COLO668 (cell line): Measurements from ENCODE around the gene WNT5A.

Source experiments
- DNase-seq: peaks from one replicate; lab custom pipeline; 2025; ENCODE audit not compliant: unreplicated experiment; lab: John Stamatoyannopoulos, UW

WNT5A gene

DNA sequence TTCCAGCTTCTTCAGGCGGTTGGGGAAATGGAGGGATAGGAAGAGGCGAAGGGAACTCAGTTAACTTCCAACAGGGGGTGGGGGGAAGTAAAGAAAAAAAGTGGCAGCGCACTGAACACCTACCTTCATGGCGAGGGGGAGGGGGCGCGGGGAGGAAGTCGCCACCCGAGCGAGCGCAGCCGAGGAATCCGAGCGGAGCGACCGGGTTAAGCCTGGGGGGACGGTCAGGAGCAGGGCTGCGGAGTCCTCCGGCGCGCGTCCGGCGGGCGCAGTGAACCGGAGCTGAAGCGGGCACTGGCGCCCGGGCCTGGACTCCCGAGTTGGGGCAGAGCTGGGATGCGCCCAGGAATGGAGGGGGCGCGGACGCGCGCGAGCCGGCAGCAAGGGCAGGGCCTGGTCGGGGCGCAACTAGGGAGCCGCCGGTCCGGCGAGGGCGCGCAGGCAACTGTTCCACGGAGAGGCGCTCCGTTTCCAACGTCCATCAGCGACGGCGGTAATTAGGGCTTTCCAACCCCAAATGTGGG is at the start of gene WNT5A:
WNT5A (minus strand) TSS at position 450 of the 524 bp plus-strand sequence; CDS start at position 129, 321 bp downstream.
- peak; percentile 72 for DNase-seq

DNA sequence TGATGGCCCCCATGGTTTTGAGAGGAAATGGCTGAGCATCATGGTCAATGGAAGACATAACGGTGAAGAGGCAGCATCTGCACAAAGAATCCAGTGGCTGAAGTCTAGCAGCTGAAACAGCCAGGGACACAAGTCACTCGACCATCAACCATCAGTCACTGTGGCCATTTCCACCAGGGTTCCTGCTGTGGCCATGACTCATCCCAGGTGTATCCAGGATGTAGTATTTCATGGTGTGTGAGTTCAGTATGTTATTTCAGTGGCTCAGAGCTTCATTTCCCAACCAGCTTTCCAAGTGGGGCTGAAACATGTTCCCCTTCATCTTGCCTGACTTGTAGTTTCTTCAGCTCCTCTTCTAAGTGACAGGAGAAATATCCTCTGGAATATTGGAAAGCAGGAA is 47.8 kb upstream of the WNT5A start:
- DNase-seq = peak; percentile 22

DNA sequence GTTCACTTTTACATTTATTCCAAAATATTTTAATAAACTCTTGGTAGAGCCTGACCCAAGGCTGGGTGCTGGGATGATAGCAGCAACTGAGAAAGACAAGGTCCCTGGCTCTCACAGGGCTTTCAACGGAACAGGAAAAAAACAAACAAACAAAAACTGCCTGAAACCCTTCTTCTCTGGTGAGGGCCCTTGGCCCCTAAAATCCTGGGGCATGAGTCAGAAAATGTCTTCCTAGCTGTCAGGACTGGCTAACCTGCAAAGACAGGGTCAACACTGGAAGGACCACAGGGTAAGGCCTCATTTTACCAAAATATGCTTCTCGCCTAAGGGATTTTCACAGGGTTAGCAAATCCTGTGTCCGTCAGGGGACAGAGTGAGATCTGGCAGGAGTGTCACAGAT is 45.7 kb upstream of the WNT5A start:
- DNase-seq = no peak

DNA sequence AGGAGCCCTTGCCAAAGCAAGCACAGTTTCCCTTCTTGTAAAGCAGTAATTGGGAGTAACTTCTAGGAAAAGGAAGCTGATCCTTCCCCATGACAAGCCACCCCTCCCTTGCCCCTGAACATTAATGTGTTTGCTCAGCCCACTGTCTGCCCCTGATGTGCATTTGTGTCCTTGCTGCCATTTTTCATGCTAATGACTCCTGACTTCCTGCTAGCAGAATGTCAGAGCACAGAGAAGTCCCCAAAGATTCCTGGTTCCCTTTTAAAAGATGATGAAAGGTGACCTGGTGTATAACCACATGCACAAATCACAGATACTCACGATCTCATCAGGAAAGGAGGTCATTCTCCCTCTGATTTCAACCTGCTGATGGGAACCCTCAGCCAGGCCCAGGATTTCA is 44.2 kb upstream of the WNT5A start:
- no peak for DNase-seq

DNA sequence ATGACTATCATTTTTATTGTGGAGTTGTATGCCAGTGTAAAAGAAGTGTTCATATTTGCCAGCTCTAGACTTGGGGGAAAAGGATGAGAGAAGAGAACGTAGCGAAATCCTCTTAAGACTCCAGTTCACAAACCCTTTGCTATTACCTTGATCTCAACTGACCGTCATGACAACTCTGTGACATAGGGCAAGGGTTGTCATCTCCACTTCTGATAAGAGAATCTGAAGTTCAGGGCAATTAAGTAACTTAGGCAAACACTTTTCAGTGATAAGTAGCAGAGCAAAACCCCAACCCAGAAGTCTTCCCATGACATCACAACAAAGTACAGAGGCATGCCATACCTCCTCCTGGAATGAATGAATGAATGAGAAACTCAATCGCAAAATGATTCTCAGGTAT is 40.3 kb upstream of the WNT5A start:
- DNase-seq = no peak

DNA sequence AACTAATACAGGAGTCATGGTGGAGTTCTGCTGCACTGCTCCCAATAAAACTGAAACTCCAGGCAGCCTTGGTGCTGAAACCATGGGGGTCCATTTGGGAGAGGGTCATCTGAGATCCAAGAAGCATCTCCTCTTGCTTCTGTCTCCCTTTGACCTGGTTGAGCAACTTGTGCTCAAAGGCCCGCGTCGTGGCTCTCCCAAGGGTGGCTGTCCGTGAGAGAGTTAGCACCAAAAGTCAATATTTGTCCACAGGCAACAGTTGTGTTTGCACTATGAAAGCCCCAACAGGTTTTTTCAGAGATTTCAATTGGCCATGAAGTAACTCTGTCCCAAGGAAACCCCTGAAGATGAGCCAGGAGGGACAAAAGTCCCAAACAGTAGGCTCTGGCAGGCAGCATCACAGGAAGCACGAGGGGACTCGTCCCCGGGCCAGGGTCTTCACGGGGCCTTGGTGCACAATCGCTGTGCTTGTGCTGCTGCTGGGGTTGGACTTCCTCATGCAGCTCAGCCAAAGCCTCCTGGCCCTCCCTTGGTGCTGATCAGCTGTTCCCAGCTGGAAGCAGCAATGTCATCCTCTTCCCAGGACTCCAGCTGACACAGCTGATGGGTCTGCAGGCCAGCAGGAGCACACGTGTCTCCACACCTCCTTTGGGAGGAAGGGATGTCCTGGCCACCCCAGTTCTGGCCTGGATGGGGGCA is 39.4 kb upstream of the WNT5A start:
- DNase-seq = peak; percentile 55

DNA sequence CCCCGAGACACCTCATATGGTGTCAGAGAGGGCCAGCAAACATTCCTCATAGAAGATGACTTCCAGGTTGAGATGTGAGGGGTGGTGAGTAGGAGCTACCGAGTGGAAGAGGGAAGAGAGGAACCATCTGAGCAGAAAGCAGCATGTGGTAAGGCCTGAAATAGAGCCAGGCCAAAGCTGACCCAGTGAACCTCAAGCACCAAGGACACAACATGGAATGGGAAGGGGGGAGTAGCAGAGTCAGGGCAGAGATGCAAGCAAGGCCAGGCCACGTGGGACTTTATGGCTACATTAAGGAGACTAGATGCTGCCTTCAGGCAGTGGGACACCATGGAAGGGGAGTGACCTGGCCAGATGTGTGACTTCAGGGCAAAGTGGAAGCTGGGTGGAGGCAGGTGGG is 38.3 kb upstream of the WNT5A start:
- DNase-seq = no peak

DNA sequence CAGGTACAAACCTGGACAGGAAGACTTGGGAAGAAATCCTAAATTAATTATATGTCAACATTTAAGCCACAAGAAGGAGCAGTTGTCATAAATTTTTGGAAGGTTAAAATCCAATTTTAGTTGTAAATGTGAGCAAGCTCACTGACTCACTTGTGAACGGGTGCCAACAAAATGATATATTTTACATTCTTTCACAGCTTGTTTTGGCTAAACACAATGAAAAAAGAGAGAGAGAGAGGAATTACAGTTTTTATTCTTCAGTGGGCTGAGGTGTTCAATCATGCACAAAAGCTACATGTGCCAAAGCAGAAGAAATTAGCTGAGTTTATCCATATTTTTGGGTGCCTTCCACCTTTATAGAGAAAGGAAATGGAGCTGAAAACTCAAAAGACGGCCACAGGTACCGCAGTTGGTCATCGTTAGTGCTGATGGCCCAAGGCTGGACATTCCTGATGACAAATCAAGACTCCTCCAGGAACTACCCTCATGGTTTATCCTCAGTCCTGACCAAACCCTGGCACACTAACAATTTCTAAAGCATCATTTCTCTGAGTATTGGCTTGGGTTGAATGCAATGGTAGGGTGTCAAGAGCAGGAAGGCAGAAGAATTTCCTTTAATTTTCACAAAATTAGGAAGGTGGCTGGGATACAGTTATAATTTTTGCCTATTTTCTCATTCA is 37.6 kb upstream of the WNT5A start:
- DNase-seq = no peak

DNA sequence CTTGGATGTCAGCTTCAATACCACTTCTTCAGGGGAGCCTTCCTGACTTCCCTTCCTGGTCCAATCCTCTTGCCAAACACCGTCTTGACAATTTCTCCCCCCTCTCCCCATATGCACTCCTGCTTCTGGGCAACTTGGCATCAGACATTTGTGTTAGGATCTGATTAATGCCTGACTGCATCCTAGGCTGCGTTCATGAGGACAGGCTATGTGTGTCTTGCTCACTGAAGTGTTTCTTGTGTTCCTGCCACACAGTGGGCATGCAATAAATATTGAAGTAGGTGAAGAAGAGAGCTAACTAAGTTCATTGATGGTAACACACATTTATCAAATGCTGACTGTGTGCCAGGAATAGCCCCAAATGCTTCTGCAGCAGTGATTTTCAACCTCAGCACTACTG is 36.4 kb upstream of the WNT5A start:
- DNase-seq = no peak

DNA sequence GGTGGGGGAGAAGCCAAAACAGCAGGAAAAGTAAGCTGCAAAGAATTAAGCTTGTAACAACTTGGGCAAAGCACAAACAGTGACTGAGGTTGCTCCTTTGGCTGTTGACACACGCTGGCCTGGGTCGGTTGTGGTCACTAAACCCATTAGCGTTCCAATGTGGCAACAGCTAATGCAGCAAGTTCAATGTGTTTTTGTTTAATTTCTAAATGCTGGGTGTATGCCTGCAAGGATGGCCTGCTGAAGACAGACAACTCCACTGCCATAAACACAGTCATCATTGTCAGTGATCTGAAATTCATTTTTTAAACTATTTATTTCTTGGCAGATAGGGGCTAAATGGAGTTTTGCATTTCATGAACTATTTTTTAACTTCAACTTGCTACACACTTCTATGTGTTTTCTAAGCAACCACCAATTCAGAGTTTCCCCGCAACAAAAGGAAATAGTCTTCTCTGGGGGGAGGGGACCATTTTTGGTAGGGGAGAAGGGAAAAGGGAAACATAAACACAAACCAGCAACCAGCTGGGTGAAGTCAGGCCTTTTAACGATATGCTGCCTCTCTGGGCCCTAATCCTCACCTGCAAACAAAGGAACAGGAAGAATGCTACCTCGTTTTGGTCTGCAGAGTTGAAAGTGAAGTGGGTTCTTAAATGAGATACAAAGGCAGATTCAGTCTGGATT is 34.8 kb upstream of the WNT5A start:
- DNase-seq = no peak

DNA sequence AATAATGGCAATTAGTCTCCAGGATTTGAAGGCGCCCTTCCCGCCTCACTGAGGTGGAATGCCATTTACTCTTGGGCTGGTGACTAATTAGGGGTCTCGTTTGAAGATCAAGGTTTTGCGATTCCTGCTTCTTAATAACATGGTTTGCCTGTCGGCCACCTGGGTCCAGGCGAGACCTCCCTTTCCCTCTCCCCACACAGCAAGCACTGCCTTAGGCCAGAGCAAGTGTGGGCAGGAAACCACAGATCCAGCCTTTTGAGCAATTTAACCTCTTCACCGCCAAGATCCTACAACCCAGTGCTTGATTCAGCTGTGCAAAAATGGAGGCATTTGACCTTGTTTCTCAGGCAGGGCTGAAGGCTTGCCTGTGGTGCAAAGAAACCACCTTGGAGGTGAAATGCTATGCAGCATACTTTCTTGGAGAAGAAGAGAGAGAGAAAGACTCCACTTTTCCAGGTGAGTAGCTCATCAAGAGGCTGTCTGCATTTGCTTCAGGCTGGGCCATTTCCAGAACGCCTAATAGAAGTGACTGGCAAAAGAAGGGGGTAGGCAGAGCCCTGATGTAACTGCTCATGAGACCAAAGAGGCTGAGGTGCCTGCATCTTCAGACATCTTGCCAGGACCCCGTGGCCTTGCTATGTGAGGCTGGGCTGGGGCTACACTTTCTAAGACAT is 34.1 kb upstream of the WNT5A start:
- DNase-seq = no peak

DNA sequence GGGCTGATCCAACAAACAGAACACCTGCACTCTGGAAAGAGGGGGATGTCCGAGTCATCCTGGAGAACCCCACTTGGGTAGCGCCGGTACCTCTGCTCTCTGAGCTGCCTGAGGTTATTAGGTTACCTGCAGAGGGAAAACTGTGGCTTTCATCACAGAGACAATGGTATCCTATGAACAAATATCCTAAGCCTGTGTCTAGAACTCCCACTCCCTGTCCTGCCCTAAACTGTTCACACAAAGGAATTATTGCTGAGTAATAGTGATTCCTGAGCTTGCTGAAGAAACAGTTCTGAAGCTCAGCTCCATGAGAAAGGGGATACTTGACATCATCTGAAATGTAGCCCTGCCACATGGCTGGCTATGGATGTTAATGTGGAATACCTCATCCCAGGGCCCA is 31.9 kb upstream of the WNT5A start:
- DNase-seq = no peak

DNA sequence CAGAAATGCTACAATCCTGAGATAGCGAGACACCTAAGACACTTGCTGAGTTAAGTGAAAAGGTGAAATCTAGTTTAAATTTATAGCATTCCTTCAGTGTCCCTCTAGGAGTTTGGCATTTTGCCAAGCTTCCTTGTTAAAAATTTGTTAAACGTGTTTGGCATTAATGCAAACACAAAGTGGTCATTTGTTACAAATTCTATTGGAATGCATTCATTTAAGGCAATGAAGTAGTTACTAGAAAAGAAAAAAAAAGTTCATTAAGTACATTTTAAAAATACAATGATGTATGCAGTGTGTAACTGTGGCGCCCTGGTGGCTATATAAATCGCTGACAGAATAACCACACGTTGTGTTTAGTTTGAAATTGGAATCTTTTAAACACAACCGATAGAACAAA is 31.3 kb upstream of the WNT5A start:
- DNase-seq = no peak

DNA sequence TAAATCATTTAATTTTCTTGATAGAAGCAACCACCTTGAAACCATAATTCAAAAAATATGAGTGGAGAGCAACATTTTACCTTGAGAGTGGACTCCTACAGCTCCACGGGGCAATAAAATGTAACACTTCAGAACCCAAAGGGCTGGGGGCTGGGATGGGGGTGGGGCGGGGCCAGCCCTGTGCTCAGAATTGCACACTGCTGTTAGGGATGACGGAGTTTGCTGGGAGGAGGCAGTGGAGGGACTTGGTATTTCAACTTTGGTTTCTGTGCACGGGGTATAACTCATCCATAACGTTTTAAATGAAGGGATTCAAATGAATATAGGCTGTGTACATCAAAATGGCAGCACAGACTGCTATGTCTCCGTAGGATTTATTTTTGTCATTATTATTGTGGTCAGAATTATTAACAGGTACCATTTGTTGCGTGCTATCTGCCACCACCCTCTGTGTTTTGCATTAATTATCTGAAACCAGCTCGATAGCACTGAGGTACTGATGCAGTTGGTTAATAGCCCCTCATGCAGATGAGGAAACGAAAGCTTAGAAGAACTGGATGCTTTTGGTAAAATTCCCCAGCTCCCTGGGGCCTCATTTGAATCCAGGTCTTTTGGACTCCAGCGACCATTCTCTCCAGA is 29.4 kb upstream of the WNT5A start:
- DNase-seq = no peak

DNA sequence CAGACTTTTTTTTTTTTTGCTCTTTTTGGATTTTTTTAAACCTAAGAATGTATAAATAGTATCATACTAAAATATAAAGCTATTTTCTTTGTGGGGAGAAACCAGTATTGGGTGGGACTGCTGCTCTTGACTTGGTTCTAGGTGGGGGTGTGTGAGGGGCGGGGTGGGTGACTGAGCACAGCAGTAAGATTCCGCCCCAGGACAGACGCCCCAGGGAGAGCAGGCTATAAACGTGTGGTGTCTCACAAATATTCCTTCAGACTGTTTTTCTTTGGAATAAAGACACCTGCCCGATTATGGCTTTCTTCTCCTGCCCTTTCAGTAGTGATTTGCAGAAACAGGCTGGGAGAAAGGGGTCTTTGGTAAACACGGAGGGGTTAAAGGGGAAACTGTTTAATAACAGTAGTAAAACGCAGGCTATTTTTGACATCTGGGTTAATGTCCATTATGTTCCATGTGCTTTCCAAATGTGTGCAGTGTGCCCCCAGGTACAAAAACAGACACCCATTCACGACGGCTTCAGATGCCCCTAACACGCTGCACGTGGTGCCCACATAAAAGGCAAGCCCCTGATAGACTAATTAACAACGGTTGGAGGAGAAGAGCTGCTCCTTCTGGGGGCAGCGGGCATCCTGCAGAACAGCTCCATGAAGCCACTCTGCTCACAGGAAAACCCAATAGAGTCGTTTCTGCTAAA is 28.6 kb upstream of the WNT5A start:
- DNase-seq = no peak

DNA sequence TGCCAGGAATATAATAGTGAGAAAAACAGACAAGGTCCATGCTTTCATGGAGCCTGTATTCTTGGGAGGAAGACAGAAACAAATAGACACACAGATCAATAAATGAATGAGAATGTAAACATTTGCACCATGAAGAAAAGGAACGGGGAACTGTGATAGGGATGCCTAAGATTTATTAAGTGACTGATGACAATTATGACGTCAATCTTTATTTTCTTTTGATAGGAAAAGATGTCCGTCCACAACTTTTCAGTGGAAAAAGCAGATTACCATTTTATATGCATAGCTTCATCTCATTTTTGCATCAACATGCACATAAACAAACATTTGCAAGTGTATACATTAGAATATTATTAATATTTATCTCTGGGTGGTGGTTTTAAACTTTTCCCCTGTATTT is 27.9 kb upstream of the WNT5A start:
- DNase-seq = no peak

DNA sequence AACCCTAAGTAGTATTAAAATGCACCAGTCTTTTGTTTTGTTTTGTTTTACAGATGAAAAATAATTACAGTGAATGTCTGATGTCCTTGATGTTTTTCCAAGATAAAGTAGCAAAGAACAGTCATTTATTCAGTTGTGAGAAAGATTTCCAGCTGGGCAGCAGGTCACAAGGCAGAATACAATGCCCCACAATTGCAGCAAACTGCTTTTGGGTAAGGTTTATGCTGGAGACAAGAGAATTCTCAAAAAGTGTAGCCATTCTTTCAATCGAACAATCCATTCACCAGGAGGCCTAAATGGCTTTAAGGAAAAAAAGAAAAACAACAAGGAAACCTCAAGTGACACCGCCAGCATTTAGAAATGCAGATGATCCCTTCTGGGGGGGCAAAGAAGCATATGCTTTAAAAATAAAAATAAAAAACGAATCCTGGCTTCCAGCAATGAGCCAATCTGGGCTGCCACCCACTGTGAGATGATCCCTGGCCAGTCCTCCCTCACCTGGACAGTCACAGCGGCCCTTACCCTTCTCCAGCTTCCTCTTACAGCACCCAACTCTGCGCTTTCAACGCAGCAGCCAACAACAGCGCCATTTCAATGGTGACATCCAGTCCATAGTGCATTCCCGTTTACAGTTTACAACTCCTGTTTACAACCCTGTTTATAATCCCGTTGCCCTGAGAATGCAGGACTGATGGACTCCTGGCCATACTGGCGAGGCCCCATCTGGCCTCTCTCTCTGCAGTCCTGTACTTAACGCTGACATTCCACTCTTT is 25.7 kb upstream of the WNT5A start:
- no peak for DNase-seq

DNA sequence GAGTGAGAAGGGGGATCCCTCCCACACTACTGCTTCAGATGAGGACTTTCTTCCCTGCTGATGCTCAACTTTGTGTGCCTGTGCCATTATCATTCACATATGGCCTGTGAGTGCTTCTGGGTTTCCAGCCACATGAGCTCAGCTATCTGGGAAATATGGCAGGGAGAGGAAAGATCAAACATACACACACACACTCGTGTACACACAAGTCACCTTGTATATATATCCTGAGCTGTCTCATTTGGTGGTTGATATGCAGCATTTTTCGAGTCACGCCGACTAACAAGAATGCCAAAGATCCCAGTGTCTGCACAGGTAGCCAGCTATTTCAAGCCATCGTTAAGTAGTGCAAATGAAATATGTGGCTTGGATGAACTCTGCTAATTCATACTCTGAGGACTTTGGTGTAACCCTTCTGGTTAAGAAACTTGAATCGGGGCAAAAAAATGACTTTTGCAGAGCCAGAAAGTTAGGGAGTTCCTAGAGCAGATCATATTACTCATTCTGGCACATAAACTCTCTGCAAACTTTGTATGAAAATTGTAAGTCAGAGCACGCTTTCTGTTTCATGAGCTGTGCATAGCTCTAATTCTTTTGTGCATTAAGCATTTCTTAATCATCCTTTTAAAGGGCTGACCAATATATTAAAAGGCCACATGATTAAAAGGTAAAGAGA is 24.9 kb upstream of the WNT5A start:
- no peak for DNase-seq

DNA sequence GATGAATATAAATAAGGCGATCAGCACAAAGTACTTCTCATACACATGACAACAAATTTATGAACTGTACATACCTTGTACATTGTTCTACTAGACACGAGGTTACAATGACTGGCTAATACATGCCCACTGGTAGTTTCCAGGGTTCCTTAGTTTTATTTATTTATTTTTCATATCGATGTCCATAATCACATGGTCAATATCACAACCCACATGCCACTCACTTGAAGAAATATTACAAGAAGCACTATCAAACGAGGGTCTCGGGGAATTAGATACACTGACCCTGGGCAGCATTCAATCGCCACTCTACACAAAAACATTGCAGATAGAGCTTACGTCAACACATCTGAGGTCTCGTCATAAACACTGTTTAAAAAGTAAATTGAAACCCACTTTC is 21.2 kb upstream of the WNT5A start:
- no peak for DNase-seq
